HEK293 (cell line): ENCODE measurements around the gene ADCY7.

Experiments
- CTCF ChIA-PET: fragments of 350-600 bp; formaldehyde crosslinking; extraction: SDS; loops from one replicate; lab custom pipeline; 2021; ENCODE audit warnings: antibody characterized with exemption; lab: Yijun Ruan, JAX
- POLR2A ChIA-PET: fragments of 300-600 bp; formaldehyde crosslinking; extraction: SDS; loops from one replicate; lab custom pipeline; 2020; ENCODE audit warnings: antibody characterized with exemption, inconsistent platforms; lab: Yijun Ruan, JAX
- H3K27ac ChIP-seq: fragments of 200-500 bp; sonication (Bioruptor generic); 2 replicates; pipeline ENCODE4 v1.5.1; 2014; ENCODE audit warnings: low read depth, low read length, control low read depth, inconsistent platforms; ENCODE audit errors: extremely low read depth
- H3K36me3 ChIP-seq, 2 experiments: fragments of 200-500 bp in 1 of 2; sonication (Bioruptor generic) in 1 of 2; 1 replicate in 1 of 2; 2 replicates in 1 of 2; pipeline ENCODE4 v1.5.1; 2014 to 2017; ENCODE audit warnings: inconsistent platforms in 2 of 2, low read length in 2 of 2; ENCODE audit not compliant: control insufficient read depth in 2 of 2, insufficient read depth in 1 of 2
- H3K4me1 ChIP-seq: fragments of 200-500 bp; sonication (Bioruptor generic); 2 replicates; pipeline ENCODE4 v1.5.1; 2014; ENCODE audit warnings: mild to moderate bottlenecking, low read length, inconsistent platforms; ENCODE audit not compliant: control insufficient read depth, insufficient read depth
- H3K4me3 ChIP-seq: 2 replicates; pipeline ENCODE4 v1.5.1; 2011; ENCODE audit warnings: low read depth, mild to moderate bottlenecking, control low read depth, low read length, moderate library complexity
- H3K9me3 ChIP-seq: fragments of 200-500 bp; sonication (Bioruptor generic); 2 replicates; pipeline ENCODE4 v1.5.1; 2014; ENCODE audit warnings: low read depth, low read length, inconsistent platforms; ENCODE audit not compliant: control insufficient read depth, insufficient read depth
- GFI1B ChIP-seq: fragments of 450-650 bp; formaldehyde crosslinking; IDR thresholded peaks from 2 replicates; pipeline ENCODE4 v1.5.1; 2016; ENCODE audit warnings: missing biosample characterization, missing genetic modification characterization
- GLI4 ChIP-seq: fragments of 450-650 bp; formaldehyde crosslinking; IDR thresholded peaks from 2 replicates; pipeline ENCODE4 v1.5.1; 2016; ENCODE audit warnings: missing biosample characterization, missing genetic modification characterization
- IKZF3 ChIP-seq: fragments of 450-650 bp; IDR thresholded peaks from 2 replicates; pipeline ENCODE4 v1.5.0; 2018; ENCODE audit warnings: missing biosample characterization, mild to moderate bottlenecking, missing genetic modification characterization, moderate library complexity
- SCRT2 ChIP-seq: fragments of 450-650 bp; formaldehyde crosslinking; IDR thresholded peaks from 2 replicates; pipeline ENCODE4 v1.5.1; 2016; ENCODE audit warnings: missing biosample characterization, missing genetic modification characterization
- SETDB1 ChIP-seq: IDR thresholded peaks from one replicate; pipeline ENCODE4 v1.6.1; 2017; ENCODE audit warnings: mild to moderate bottlenecking, low read length, moderate library complexity, mixed read lengths; ENCODE audit not compliant: insufficient read length
- WT1 ChIP-seq: fragments of 450-650 bp; formaldehyde crosslinking; IDR thresholded peaks from 2 replicates; pipeline ENCODE4 v1.5.1; 2016; ENCODE audit warnings: missing biosample characterization, missing genetic modification characterization
- ZBTB10 ChIP-seq: fragments of 450-650 bp; formaldehyde crosslinking; IDR thresholded peaks from 2 replicates; pipeline ENCODE4 v1.5.1; 2016; ENCODE audit warnings: missing biosample characterization, missing genetic modification characterization
- ZBTB21 ChIP-seq: fragments of 450-650 bp; formaldehyde crosslinking; IDR thresholded peaks from 2 replicates; pipeline ENCODE4 v1.5.1; 2017; ENCODE audit warnings: missing biosample characterization, missing genetic modification characterization
- ZFP37 ChIP-seq: fragments of 450-650 bp; formaldehyde crosslinking; IDR thresholded peaks from 2 replicates; pipeline ENCODE4 v1.5.1; 2016; ENCODE audit warnings: missing biosample characterization, missing genetic modification characterization
- ZFP69B ChIP-seq: fragments of 450-650 bp; formaldehyde crosslinking; IDR thresholded peaks from 2 replicates; pipeline ENCODE4 v1.5.1; 2016; ENCODE audit warnings: missing biosample characterization, missing genetic modification characterization
- ZIC2 ChIP-seq: fragments of 450-650 bp; formaldehyde crosslinking; IDR thresholded peaks from 2 replicates; pipeline ENCODE4 v1.5.1; 2016; ENCODE audit warnings: missing biosample characterization, missing genetic modification characterization
- ZNF10 ChIP-seq: fragments of 450-650 bp; formaldehyde crosslinking; IDR thresholded peaks from 2 replicates; pipeline ENCODE4 v1.5.1; 2017; ENCODE audit warnings: missing biosample characterization, missing genetic modification characterization
- ZNF133 ChIP-seq: fragments of 450-650 bp; formaldehyde crosslinking; IDR thresholded peaks from 2 replicates; pipeline ENCODE4 v1.5.1; 2016; ENCODE audit warnings: missing biosample characterization, missing genetic modification characterization
- ZNF223 ChIP-seq: fragments of 450-650 bp; formaldehyde crosslinking; IDR thresholded peaks from 2 replicates; pipeline ENCODE4 v1.5.1; 2016; ENCODE audit warnings: missing biosample characterization, missing genetic modification characterization
- ZNF324 ChIP-seq: fragments of 450-650 bp; formaldehyde crosslinking; IDR thresholded peaks from 2 replicates; pipeline ENCODE4 v1.5.1; 2016; ENCODE audit warnings: missing biosample characterization, missing genetic modification characterization
- ZNF350 ChIP-seq: fragments of 450-650 bp; formaldehyde crosslinking; IDR thresholded peaks from 2 replicates; pipeline ENCODE4 v1.5.0; 2017; ENCODE audit warnings: missing biosample characterization, mild to moderate bottlenecking, missing genetic modification characterization
- ZNF416 ChIP-seq: fragments of 450-650 bp; formaldehyde crosslinking; IDR thresholded peaks from 2 replicates; pipeline ENCODE4 v1.5.1; 2016; ENCODE audit warnings: missing biosample characterization, missing genetic modification characterization
- ZNF510 ChIP-seq: fragments of 450-650 bp; formaldehyde crosslinking; IDR thresholded peaks from 2 replicates; pipeline ENCODE4 v1.5.1; 2018; ENCODE audit warnings: mild to moderate bottlenecking, missing genetic modification characterization, missing biosample characterization; ENCODE audit not compliant: insufficient replicate concordance
- ZNF529 ChIP-seq: fragments of 450-650 bp; formaldehyde crosslinking; IDR thresholded peaks from 2 replicates; pipeline ENCODE4 v1.5.1; 2017; ENCODE audit warnings: missing genetic modification characterization, missing biosample characterization; ENCODE audit not compliant: insufficient replicate concordance
- ZNF610 ChIP-seq: fragments of 450-650 bp; formaldehyde crosslinking; IDR thresholded peaks from 2 replicates; pipeline ENCODE4 v1.5.1; 2016; ENCODE audit warnings: missing biosample characterization, missing genetic modification characterization, borderline replicate concordance
- ZNF660 ChIP-seq: fragments of 450-650 bp; IDR thresholded peaks from 2 replicates; pipeline ENCODE4 v1.5.1; 2018; ENCODE audit warnings: missing biosample characterization, mild to moderate bottlenecking, missing genetic modification characterization
- ZNF704 ChIP-seq: fragments of 450-650 bp; formaldehyde crosslinking; IDR thresholded peaks from 2 replicates; pipeline ENCODE4 v1.5.1; 2016; ENCODE audit warnings: missing biosample characterization, missing genetic modification characterization
- TF ChIP-seq, protein P1 (sequence below): fragments of 450-650 bp; formaldehyde crosslinking; IDR thresholded peaks from 2 replicates; pipeline ENCODE4 v1.5.1; 2016; ENCODE audit warnings: missing biosample characterization, missing genetic modification characterization
- TF ChIP-seq, protein P2 (sequence below): fragments of 450-650 bp; formaldehyde crosslinking; IDR thresholded peaks from 2 replicates; pipeline ENCODE4 v1.5.1; 2017; ENCODE audit warnings: missing biosample characterization, missing genetic modification characterization

Gene ADCY7

DNA sequence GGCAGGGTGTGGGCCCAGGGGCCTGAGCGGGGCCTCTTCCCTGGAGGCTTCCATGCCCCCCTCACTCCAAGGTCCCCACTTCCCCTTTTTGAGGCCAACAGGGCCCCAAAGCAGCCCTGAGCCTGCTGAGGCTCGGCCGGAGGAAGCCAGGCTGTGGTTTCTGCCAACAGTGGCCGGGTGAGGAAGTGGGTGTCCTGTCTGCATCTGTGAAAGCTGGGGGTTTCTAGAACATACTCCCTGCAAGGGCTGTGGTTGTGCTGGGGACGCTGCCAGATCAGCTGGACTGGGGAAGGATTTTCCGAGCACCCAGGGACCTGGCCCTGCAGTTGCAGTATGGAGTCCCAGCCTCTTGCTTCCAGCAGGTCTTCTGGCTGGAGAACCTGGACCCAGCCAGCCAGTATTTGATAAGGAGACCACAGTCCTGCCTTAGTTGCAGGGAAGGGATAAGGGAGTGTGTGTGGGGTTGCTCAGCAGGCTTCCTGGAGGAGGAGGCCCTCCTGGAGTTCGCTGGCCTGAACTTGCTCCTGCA is 15.7 kb downstream of the ADCY7 start:
- no peak overlapping the region for H3K4me3 ChIP-seq
- TF ChIP-seq ZNF510, result no peak
- TF ChIP-seq ZNF610, result no peak
- no peak for TF ChIP-seq ZIC2
- no peak for TF ChIP-seq GLI4 (tag by site-specific recombination)
- no peak for TF ChIP-seq ZNF10 (tag by site-specific recombination)
- TF ChIP-seq ZFP37 (tag by site-specific recombination), result no peak
- TF ChIP-seq ZFP69B (tag by site-specific recombination), result no peak
- TF ChIP-seq ZNF660 (tag by site-specific recombination), result no peak
- TF ChIP-seq ZNF133 (tag by site-specific recombination), result no peak
- no peak for TF ChIP-seq ZNF416 (tag by site-specific recombination)
- TF ChIP-seq ZNF704 (tag by site-specific recombination), result no peak
- TF ChIP-seq GFI1B (tag by site-specific recombination), result no peak
- no peak for TF ChIP-seq ZBTB21 (tag by site-specific recombination)
- no peak for TF ChIP-seq ZNF324 (tag by site-specific recombination)
- TF ChIP-seq ZNF223, result no peak
- no peak for TF ChIP-seq WT1
- no peak for TF ChIP-seq SCRT2 (tag by site-specific recombination)
- TF ChIP-seq ZNF529 (tag by site-specific recombination), result no peak
- no peak for TF ChIP-seq ZBTB10 (tag by site-specific recombination)
- TF ChIP-seq, protein P1, sequence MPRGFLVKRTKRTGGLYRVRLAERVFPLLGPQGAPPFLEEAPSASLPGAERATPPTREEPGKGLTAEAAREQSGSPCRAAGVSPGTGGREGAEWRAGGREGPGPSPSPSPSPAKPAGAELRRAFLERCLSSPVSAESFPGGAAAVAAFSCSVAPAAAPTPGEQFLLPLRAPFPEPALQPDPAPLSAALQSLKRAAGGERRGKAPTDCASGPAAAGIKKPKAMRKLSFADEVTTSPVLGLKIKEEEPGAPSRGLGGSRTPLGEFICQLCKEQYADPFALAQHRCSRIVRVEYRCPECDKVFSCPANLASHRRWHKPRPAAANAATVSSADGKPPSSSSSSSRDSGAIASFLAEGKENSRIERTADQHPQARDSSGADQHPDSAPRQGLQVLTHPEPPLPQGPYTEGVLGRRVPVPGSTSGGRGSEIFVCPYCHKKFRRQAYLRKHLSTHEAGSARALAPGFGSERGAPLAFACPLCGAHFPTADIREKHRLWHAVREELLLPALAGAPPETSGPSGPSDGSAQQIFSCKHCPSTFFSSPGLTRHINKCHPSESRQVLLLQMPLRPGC (tag by site-specific recombination), result no peak
- H3K9me3 ChIP-seq, result no peaks in the 10 kb centered on the region
- POLR2A ChIA-PET, result no interaction called here
- CTCF ChIA-PET, result no interaction called here
- peaks cover 0 to 4% of the 10 kb centered on the region in 2 experiments; a peak in 2 of 3 replicates for H3K36me3 ChIP-seq
- peaks cover 3% of the 10 kb centered on the region; the same call in 1 of the 2 replicates for H3K4me1 ChIP-seq
- H3K27ac ChIP-seq, result no peak overlapping the region

DNA sequence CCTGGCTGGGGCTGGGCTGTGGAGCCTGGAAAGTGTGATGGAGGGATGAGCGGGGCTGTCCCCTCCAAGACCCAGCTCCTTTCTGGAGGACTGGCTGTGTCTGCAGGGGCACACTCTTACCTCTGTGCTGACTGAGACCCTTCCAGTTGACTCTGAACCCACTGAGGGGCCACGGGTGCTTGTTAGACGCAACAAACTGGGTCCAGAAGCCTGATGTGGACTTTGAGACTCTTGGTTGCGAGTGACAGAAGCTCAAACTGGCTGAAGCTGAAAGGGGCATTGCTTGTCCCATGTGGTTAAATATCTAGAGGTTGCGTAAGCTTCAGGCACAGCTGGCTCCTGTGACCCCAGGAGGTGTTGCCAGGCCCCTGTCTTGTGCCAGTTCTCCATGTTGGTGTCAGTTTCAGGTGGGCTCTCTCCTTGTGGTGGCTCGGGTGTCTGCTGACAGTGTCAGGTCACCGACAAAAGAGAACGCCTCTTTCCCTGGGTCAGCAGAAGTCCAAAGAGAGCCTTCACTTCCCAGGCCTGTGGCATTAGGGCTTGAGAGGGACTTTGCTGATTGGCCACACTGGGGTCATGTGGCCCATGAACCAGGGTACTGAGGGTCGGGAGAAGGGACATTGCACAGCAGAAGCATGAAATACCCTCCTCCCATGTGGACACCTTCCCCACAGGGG is 16.7 kb downstream of the ADCY7 start:
- Histone ChIP-seq H3K4me1 (peaks cover 3% of the 10 kb centered on the region; the same call in 1 of the 2 replicates), H3K36me3 (peaks cover 0 to 7% of the 10 kb centered on the region in 2 experiments; a peak in 2 of 3 replicates), H3K9me3 (no peaks in the 10 kb centered on the region), H3K27ac (no peak overlapping the region), H3K4me3 (no peak overlapping the region)
- ChIA-PET POLR2A (no interaction called here), CTCF (no interaction called here)
- TF ChIP-seq, protein P2, sequence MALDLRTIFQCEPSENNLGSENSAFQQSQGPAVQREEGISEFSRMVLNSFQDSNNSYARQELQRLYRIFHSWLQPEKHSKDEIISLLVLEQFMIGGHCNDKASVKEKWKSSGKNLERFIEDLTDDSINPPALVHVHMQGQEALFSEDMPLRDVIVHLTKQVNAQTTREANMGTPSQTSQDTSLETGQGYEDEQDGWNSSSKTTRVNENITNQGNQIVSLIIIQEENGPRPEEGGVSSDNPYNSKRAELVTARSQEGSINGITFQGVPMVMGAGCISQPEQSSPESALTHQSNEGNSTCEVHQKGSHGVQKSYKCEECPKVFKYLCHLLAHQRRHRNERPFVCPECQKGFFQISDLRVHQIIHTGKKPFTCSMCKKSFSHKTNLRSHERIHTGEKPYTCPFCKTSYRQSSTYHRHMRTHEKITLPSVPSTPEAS (tag by site-specific recombination), result no peak
- no peak for TF ChIP-seq ZNF350
- TF ChIP-seq IKZF3 (tag by site-specific recombination), result no peak
- TF ChIP-seq SETDB1, result no peak
